ENCODE data around the gene AKR1C2.
"Not testable (repeated sequence)": the region's sequence is repeated elsewhere in the genome, so short reads cannot be mapped to it uniquely, and the experiment has no call there.

The AKR1C2 gene

DNA sequence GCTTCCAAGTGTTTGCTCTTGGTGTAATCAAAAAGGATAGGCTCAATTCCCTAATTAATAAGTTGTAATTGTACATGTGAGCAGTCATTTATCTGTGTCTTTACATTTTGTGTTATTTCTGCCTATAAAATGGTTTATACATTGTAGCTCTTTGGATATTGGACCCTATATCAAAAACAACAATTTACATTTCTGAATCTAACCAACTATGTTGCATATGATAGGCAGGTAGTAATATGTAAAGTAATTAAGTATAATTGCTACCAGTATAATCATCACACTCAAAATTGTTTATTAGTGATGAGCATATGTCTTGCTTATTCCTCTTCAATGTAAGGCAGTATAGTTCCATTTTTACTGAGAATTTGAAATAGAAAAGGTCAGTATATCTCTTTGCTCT is 26.6 kb downstream of the AKR1C2 start:
- POLR2A ChIA-PET: no interaction called here

DNA sequence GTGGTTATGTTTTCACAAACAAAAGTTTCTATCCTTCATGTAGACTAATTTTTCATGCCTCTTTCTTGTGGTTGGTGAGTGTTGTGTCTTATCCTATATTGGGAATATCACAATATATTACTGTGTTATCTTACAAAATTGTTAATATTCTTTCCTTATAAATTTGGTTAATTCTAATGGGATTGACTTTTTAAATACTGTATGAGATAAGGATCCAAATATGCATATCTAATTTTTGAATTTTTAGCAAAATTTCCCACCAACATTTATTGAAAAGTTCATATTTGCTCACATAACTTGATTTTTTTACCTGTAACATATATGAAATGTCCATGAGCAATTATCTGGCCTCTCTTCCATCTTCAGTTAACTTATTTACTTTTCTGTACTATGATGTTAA is 29.3 kb downstream of the AKR1C2 start:
- POLR2A ChIA-PET, CTCF ChIA-PET: not testable (repeated sequence)

More for the DNA sequence above, 26.6 kb downstream of the AKR1C2 start:
- H3K9me3 ChIP-seq (ENCODE audit: control insufficient read depth, insufficient read depth, low read depth, low read length): no peaks in the 10 kb centered on the region
- CTCF ChIA-PET: interaction anchor here (0.5 kb wide), 1 partner anchor 128 kb away, joined by 3 read pairs; no protein-coding TSS in a partner anchor
- no peaks in the 10 kb centered on the region for H3K4me1 ChIP-seq (ENCODE audit: control insufficient read depth, insufficient read depth, low read length)
- no peak overlapping the region for H3K27ac ChIP-seq (ENCODE audit: extremely low read depth, low read depth, low read length)
- no peak overlapping the region for H3K4me3 ChIP-seq (ENCODE audit: low read depth, low read length)
- no peak for TF ChIP-seq ZNF792 (tag by site-specific recombination; IDR thresholded peaks at IDR 0.05)
- no peak for TF ChIP-seq ZNF830 (tag by site-specific recombination; IDR thresholded peaks at IDR 0.05; ENCODE audit: low read depth)
- no peak for TF ChIP-seq ZNF404 (tag by site-specific recombination; IDR thresholded peaks at IDR 0.05)
- TF ChIP-seq GLIS2 (tag by site-specific recombination; IDR thresholded peaks at IDR 0.05): no peak
- no peak for TF ChIP-seq FEZF1 (tag by site-specific recombination; IDR thresholded peaks at IDR 0.05)
- no peak for TF ChIP-seq ZNF155 (tag by site-specific recombination; IDR thresholded peaks at IDR 0.05)
- TF ChIP-seq ZFP41 (tag by site-specific recombination; IDR thresholded peaks at IDR 0.05; ENCODE audit: borderline replicate concordance): no peak
- no peak for TF ChIP-seq ZNF548 (tag by site-specific recombination; IDR thresholded peaks at IDR 0.05)
- no peak for TF ChIP-seq ZNF777 (tag by site-specific recombination; IDR thresholded peaks at IDR 0.05; ENCODE audit: borderline replicate concordance)
- TF ChIP-seq, protein P1, sequence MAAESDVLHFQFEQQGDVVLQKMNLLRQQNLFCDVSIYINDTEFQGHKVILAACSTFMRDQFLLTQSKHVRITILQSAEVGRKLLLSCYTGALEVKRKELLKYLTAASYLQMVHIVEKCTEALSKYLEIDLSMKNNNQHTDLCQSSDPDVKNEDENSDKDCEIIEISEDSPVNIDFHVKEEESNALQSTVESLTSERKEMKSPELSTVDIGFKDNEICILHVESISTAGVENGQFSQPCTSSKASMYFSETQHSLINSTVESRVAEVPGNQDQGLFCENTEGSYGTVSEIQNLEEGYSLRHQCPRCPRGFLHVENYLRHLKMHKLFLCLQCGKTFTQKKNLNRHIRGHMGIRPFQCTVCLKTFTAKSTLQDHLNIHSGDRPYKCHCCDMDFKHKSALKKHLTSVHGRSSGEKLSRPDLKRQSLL (tag by site-specific recombination; IDR thresholded peaks at IDR 0.05): no peak
- no peak for TF ChIP-seq ZNF776 (tag by site-specific recombination; IDR thresholded peaks at IDR 0.05; ENCODE audit: borderline replicate concordance)
- no peak for TF ChIP-seq ZNF76 (tag by site-specific recombination; IDR thresholded peaks at IDR 0.05; ENCODE audit: borderline replicate concordance, low read depth)
- no peak for TF ChIP-seq TRIM28 (IDR thresholded peaks at IDR 0.05; ENCODE audit: borderline replicate concordance, low read length)
- TF ChIP-seq ZNF239 (tag by site-specific recombination; IDR thresholded peaks at IDR 0.05): no peak
- TF ChIP-seq GLIS1 (tag by site-specific recombination; IDR thresholded peaks at IDR 0.05): no peak
- TF ChIP-seq, protein P2, sequence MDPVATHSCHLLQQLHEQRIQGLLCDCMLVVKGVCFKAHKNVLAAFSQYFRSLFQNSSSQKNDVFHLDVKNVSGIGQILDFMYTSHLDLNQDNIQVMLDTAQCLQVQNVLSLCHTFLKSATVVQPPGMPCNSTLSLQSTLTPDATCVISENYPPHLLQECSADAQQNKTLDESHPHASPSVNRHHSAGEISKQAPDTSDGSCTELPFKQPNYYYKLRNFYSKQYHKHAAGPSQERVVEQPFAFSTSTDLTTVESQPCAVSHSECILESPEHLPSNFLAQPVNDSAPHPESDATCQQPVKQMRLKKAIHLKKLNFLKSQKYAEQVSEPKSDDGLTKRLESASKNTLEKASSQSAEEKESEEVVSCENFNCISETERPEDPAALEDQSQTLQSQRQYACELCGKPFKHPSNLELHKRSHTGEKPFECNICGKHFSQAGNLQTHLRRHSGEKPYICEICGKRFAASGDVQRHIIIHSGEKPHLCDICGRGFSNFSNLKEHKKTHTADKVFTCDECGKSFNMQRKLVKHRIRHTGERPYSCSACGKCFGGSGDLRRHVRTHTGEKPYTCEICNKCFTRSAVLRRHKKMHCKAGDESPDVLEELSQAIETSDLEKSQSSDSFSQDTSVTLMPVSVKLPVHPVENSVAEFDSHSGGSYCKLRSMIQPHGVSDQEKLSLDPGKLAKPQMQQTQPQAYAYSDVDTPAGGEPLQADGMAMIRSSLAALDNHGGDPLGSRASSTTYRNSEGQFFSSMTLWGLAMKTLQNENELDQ (tag by site-specific recombination; IDR thresholded peaks at IDR 0.05; ENCODE audit: low read depth): no peak
- TF ChIP-seq ZNF366 (tag by site-specific recombination; conservative IDR thresholded peaks at IDR 0.05): no peak
- H3K36me3 ChIP-seq (ENCODE audit: control insufficient read depth in 2 of 2, insufficient read depth in 1 of 2, low read length in 2 of 2): no peaks in the 10 kb centered on the region

DNA sequence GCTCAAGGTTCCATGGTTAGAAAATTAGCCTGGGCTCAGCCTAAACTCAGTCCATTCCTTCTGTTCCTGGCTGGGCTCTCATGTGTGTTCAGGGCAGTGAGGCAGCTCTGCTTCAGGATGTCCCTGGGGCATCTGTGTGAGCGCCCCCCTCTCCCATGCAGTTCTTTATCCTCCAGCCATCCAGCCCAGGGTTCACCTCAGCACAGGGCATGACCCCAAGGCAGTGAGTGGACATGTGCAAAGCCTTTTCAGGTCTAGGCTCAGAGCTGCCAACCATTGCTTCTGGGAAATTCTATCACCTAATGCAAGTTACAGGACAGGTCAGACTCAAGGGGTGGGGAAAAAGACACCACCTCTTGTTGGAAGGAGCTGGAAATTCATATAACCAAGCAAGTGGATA is 30.4 kb downstream of the AKR1C2 start:
- H3K27ac ChIP-seq (ENCODE audit: extremely low read depth, low read depth, low read length); CTCF ChIA-PET; H3K4me3 ChIP-seq (ENCODE audit: low read depth, low read length): not testable (repeated sequence)

More for the DNA sequence above, 29.3 kb downstream of the AKR1C2 start:
- not testable (repeated sequence) for H3K27ac ChIP-seq (ENCODE audit: extremely low read depth, low read depth, low read length); H3K9me3 ChIP-seq (ENCODE audit: control insufficient read depth, insufficient read depth, low read depth, low read length); H3K36me3 ChIP-seq (ENCODE audit: control insufficient read depth in 2 of 2, insufficient read depth in 1 of 2, low read length in 2 of 2); H3K4me1 ChIP-seq (ENCODE audit: control insufficient read depth, insufficient read depth, low read length); H3K4me3 ChIP-seq (ENCODE audit: low read depth, low read length)

DNA sequence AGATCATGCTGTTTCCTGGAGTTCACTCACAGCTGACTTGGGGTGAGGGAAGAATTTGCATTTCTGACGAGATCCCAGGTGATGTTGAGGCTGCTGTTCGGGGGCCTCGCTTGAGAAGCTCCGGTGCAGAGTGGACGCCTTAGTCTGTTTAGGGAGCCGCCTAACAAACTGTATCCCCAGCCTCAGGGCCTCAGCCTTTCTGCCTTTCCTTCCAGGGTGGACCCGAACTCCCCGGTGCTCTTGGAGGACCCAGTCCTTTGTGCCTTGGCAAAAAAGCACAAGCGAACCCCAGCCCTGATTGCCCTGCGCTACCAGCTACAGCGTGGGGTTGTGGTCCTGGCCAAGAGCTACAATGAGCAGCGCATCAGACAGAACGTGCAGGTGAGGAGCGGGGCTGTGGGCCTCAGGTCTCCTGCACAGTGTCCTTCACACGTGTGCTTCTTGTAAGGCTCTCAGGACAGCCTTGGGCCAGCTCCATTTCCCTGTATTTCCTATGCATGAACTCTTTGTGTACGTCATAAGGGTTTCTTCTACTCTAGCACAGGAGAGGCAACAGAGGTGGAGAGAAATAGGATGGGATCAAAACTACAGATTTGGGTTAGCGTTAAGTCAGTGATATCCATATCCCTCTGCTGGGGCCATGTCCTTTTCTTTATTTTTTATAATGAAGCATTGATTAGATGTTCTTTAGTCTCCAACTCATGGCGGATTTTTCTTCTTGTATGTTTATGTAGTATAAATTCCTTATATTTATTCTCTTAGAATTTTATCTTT is 31.1 kb downstream of the AKR1C2 start:
- POLR2A ChIA-PET; H3K27ac ChIP-seq (ENCODE audit: extremely low read depth, low read depth, low read length); H3K9me3 ChIP-seq (ENCODE audit: control insufficient read depth, insufficient read depth, low read depth, low read length); CTCF ChIA-PET; H3K4me1 ChIP-seq (ENCODE audit: control insufficient read depth, insufficient read depth, low read length); H3K4me3 ChIP-seq (ENCODE audit: low read depth, low read length); H3K36me3 ChIP-seq (ENCODE audit: control insufficient read depth in 2 of 2, insufficient read depth in 1 of 2, low read length in 2 of 2): not testable (repeated sequence)

More for the DNA sequence above, 30.4 kb downstream of the AKR1C2 start:
- H3K36me3 ChIP-seq (ENCODE audit: control insufficient read depth in 2 of 2, insufficient read depth in 1 of 2, low read length in 2 of 2); POLR2A ChIA-PET; H3K9me3 ChIP-seq (ENCODE audit: control insufficient read depth, insufficient read depth, low read depth, low read length); H3K4me1 ChIP-seq (ENCODE audit: control insufficient read depth, insufficient read depth, low read length): not testable (repeated sequence)

DNA sequence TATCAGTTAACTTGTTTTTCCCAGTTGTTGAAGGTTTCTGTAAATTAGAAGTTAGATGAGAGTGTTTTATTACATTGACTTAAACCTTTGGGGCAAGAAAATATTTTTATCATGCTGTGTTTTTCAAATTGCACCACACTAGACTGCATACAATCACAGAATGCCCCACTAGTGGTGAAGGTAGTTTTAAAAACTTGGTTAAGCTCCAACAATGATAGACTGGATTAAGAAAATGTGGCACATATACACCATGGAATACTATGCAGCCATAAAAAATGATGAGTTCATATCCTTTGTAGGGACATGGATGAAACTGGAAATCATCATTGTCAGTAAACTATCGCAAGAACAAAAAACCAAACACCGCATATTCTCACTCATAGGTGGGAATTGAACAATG is 33.3 kb downstream of the AKR1C2 start:
- CTCF ChIA-PET: interaction anchor here (0.6 kb wide), 1 partner anchor 12 kb away, joined by 3 read pairs; no protein-coding TSS in a partner anchor
- POLR2A ChIA-PET; H3K4me1 ChIP-seq (ENCODE audit: control insufficient read depth, insufficient read depth, low read length); H3K9me3 ChIP-seq (ENCODE audit: control insufficient read depth, insufficient read depth, low read depth, low read length); H3K27ac ChIP-seq (ENCODE audit: extremely low read depth, low read depth, low read length); H3K4me3 ChIP-seq (ENCODE audit: low read depth, low read length); H3K36me3 ChIP-seq (ENCODE audit: control insufficient read depth in 2 of 2, insufficient read depth in 1 of 2, low read length in 2 of 2): not testable (repeated sequence)

DNA sequence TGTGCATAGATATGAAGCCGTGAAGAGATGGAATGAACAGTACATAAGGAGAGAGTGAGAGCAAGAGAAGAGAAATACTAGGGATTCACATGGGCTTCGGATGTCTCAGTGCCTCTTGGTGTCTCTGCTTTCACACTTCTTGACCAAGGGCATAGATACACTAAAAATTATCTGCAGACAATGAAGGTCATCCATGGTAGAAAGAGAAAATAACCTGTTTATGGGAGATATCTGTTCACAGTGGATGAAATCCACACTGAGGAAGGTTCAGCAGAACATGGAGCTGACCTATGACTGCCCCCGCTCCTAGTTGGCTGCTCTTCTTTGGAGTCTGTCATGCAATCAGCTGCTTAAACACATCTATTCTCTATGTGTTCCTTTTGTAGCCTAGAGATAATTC is 34.4 kb downstream of the AKR1C2 start:
- CTCF ChIA-PET; H3K9me3 ChIP-seq (ENCODE audit: control insufficient read depth, insufficient read depth, low read depth, low read length); H3K4me3 ChIP-seq (ENCODE audit: low read depth, low read length); H3K27ac ChIP-seq (ENCODE audit: extremely low read depth, low read depth, low read length); H3K36me3 ChIP-seq (ENCODE audit: control insufficient read depth in 2 of 2, insufficient read depth in 1 of 2, low read length in 2 of 2); POLR2A ChIA-PET; H3K4me1 ChIP-seq (ENCODE audit: control insufficient read depth, insufficient read depth, low read length): not testable (repeated sequence)
